ENCODE measurements around the gene SPATS2L.

SPATS2L gene

GRCh38 chr2:200466425-200467418, 160.2 kb downstream of the SPATS2L start:
- DNase-seq (ENCODE audit: low read depth in 2 of 2): no peak

GRCh38 chr2:200467806-200468681, 161.6 kb downstream of the SPATS2L start:
- DNase-seq (ENCODE audit: low read depth in 2 of 2): no peak

GRCh38 chr2:200469708-200470211, 163.3 kb downstream of the SPATS2L start:
- DNase-seq (ENCODE audit: low read depth in 2 of 2): no peak

- DNase-seq (ENCODE audit: low read depth in 2 of 2): no peak
Measured at GRCh38 chr2:200470230-200470629, 163.7 kb downstream of the SPATS2L start.

GRCh38 chr2:200471324-200471848, 164.9 kb downstream of the SPATS2L start:
- DNase-seq (ENCODE audit: low read depth in 2 of 2): peak in 1 of 2 donors; percentile 11

- no peak for DNase-seq (ENCODE audit: low read depth in 2 of 2)
Measured at GRCh38 chr2:200471928-200472645, 165.6 kb downstream of the SPATS2L start.

GRCh38 chr2:200472853-200473464, 166.5 kb downstream of the SPATS2L start:
- no peak for DNase-seq (ENCODE audit: low read depth in 2 of 2)

GRCh38 chr2:200475795-200476194, 169.3 kb downstream of the SPATS2L start:
- DNase-seq (ENCODE audit: low read depth in 2 of 2): no peak

- no peak for DNase-seq (ENCODE audit: low read depth in 2 of 2)
Measured at GRCh38 chr2:200476836-200477235, 170.3 kb downstream of the SPATS2L start.

GRCh38 chr2:200477667-200478131, 171.2 kb downstream of the SPATS2L start:
- no peak for DNase-seq (ENCODE audit: low read depth in 2 of 2)

- DNase-seq (ENCODE audit: low read depth in 2 of 2): no peak
Measured at GRCh38 chr2:200479692-200480265, 173.3 kb downstream of the SPATS2L start.

- no peak for DNase-seq (ENCODE audit: low read depth in 2 of 2)
Measured at GRCh38 chr2:200482194-200482593, 175.7 kb downstream of the SPATS2L start.

GRCh38 chr2:200483729-200484198, 177.3 kb downstream of the SPATS2L start:
- DNase-seq (ENCODE audit: low read depth in 2 of 2): no peak

GRCh38 chr2:200484934-200485333, 178.4 kb downstream of the SPATS2L start:
- DNase-seq (ENCODE audit: low read depth in 2 of 2): no peak

GRCh38 chr2:200486529-200486928, 180.0 kb downstream of the SPATS2L start:
- DNase-seq (ENCODE audit: low read depth in 2 of 2): no peak

- no peak for DNase-seq (ENCODE audit: low read depth in 2 of 2)
Measured at GRCh38 chr2:200488169-200488568, 181.7 kb downstream of the SPATS2L start.

- no peak for DNase-seq (ENCODE audit: low read depth in 2 of 2)
Measured at GRCh38 chr2:200490001-200490400, 183.5 kb downstream of the SPATS2L start.

GRCh38 chr2:200492656-200493055, 186.2 kb downstream of the SPATS2L start:
- DNase-seq (ENCODE audit: low read depth in 2 of 2): no peak

GRCh38 chr2:200494048-200494447, 187.6 kb downstream of the SPATS2L start:
- no peak for DNase-seq (ENCODE audit: low read depth in 2 of 2)

GRCh38 chr2:200496696-200497095, 190.2 kb downstream of the SPATS2L start:
- DNase-seq (ENCODE audit: low read depth in 2 of 2): no peak
